Fibroblast of lung (primary cell): ENCODE results near the gene EML1. TPM values are rescaled to one million over a fixed set of nuclear protein-coding genes. Genes with fewer than 3 reads are reported as not detected.
A peak's percentile ranks its signal among the peaks of the same experiment; 100 is the strongest.

Source experiments
- DNase-seq, 2 donors: peaks; one replicate each; pipeline versions ENCODE4 v3.0.0 to v3.0.0-alpha.2; 2010; ENCODE audit warnings: low read depth in 2 of 2
- H2AFZ ChIP-seq: 2 replicates; pipeline ENCODE4 v1.5.1; 2012; ENCODE audit warnings: low read length, control low read depth, inconsistent platforms
- H3K27ac ChIP-seq: 2 replicates; pipeline ENCODE4 v1.5.1; 2011; ENCODE audit warnings: low read length, control low read depth; ENCODE audit not compliant: insufficient read depth
- H3K27me3 ChIP-seq: 2 replicates; pipeline ENCODE4 v1.5.1; 2011; ENCODE audit warnings: mild to moderate bottlenecking, low read length; ENCODE audit not compliant: control insufficient read depth, insufficient read depth
- H3K36me3 ChIP-seq: 2 replicates; pipeline ENCODE4 v1.5.1; 2011; ENCODE audit warnings: low read length; ENCODE audit not compliant: control insufficient read depth, insufficient read depth
- H3K4me1 ChIP-seq: 2 replicates; pipeline ENCODE4 v1.5.1; 2011; ENCODE audit warnings: low read length; ENCODE audit not compliant: control insufficient read depth, insufficient read depth; ENCODE audit errors: extremely low read depth
- H3K4me2 ChIP-seq: 2 replicates; pipeline ENCODE4 v1.5.1; 2011; ENCODE audit warnings: low read length, control low read depth; ENCODE audit not compliant: insufficient read depth; ENCODE audit errors: extremely low read depth
- H3K4me3 ChIP-seq, 4 experiments: fragments of 200-600 bp in 1 of 4; sonication (generic) in 1 of 4; replicated peaks in 1 of 4; 2 replicates each; pipeline ENCODE4 v1.5.1; 2011 to 2016; ENCODE audit warnings: low read length in 4 of 4, low read depth in 3 of 4, mild to moderate bottlenecking in 3 of 4, control low read depth in 2 of 4, inconsistent platforms in 1 of 4, mixed read lengths in 1 of 4; ENCODE audit not compliant: insufficient read depth in 1 of 4; ENCODE audit errors: control extremely low read depth in 1 of 4
- H3K79me2 ChIP-seq: 2 replicates; pipeline ENCODE4 v1.5.1; 2012; ENCODE audit warnings: mild to moderate bottlenecking, low read length, inconsistent platforms; ENCODE audit not compliant: control insufficient read depth, insufficient read depth
- H3K9ac ChIP-seq: 2 replicates; pipeline ENCODE4 v1.5.1; 2011; ENCODE audit warnings: mild to moderate bottlenecking, low read length, control low read depth; ENCODE audit not compliant: insufficient read depth
- H3K9me3 ChIP-seq: 2 replicates; pipeline ENCODE4 v1.5.1; 2012; ENCODE audit warnings: low read depth, low read length; ENCODE audit not compliant: control insufficient read depth, insufficient read depth
- H4K20me1 ChIP-seq: 2 replicates; pipeline ENCODE4 v1.5.1; 2011; ENCODE audit warnings: low read length; ENCODE audit not compliant: control insufficient read depth, insufficient read depth; ENCODE audit errors: extremely low read depth
- EZH2 ChIP-seq: IDR thresholded peaks from 2 replicates; pipeline ENCODE4 v1.5.1; 2012; ENCODE audit warnings: low read length, control low read depth, mild to moderate bottlenecking; ENCODE audit errors: missing control alignments
- polyA plus RNA-seq, 2 donors: library from polyadenylated mRNA; depleted of rRNA in 1 of 2; stranded (reverse) in 1 of 2; unstranded in 1 of 2; fragments of >200 nt; gene quantifications; 2 replicates each; pipeline ENCODE4 v1.2.1, GENCODE V29; 2011 to 2012; ENCODE audit warnings: missing spikeins in 1 of 2
- total RNA-seq: library from RNA; depleted of rRNA; stranded (reverse); fragments of >200 nt; gene quantifications from 2 replicates; pipeline ENCODE4 v1.2.1, GENCODE V29; 2014
- TF ChIP-seq, protein P1 (sequence below), 2 donors: IDR thresholded peaks in 1 of 2; conservative IDR thresholded peaks in 1 of 2; 1 replicate in 1 of 2; 2 replicates in 1 of 2; pipeline ENCODE4 v1.5.1; 2011 to 2012; ENCODE audit warnings: low read length in 2 of 2, control low read depth in 1 of 2, inconsistent platforms in 1 of 2, low read depth in 1 of 2, mild to moderate bottlenecking in 1 of 2

The EML1 gene
- total and polyA plus RNA-seq, 2 donors (not counting 1 experiment from before 2014, with no cell fraction given) = 22.4 to 74.5 TPM

DNA sequence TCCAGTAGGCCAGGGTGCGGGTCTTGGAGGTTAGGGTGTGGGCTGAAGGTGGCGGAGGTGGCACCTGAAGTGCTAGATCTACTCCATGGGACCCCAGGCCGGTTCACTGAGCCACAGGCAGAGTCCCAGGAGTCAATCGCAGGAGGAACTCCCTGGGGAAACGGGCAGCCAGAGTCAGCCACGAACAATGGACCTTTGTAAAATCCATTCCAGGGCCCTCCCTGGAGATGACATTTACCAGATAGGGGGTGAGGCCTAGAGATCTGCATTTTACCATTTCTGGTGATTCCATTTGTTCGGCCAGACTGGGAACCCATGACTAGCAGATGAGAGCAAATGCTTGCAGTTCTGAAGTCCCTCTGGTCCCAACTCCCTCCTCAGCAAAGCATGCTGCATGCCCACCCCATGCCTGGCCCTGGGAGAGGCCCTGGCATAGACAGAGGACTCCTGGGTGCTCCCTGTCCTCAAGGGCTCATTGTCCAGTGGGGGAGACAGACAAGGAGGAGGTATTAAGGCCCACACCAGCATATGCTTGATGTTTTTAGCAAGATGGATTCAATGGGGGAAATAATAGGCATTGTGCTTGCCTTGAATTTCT, 115.5 kb downstream of the EML1 start:
- no peaks in the 10 kb centered on the region for H3K27me3 ChIP-seq
- H3K9me3 ChIP-seq = no peaks in the 10 kb centered on the region
- no peaks in the 10 kb centered on the region for H4K20me1 ChIP-seq
- no peak overlapping the region for H3K4me2 ChIP-seq
- TF ChIP-seq, protein P1, sequence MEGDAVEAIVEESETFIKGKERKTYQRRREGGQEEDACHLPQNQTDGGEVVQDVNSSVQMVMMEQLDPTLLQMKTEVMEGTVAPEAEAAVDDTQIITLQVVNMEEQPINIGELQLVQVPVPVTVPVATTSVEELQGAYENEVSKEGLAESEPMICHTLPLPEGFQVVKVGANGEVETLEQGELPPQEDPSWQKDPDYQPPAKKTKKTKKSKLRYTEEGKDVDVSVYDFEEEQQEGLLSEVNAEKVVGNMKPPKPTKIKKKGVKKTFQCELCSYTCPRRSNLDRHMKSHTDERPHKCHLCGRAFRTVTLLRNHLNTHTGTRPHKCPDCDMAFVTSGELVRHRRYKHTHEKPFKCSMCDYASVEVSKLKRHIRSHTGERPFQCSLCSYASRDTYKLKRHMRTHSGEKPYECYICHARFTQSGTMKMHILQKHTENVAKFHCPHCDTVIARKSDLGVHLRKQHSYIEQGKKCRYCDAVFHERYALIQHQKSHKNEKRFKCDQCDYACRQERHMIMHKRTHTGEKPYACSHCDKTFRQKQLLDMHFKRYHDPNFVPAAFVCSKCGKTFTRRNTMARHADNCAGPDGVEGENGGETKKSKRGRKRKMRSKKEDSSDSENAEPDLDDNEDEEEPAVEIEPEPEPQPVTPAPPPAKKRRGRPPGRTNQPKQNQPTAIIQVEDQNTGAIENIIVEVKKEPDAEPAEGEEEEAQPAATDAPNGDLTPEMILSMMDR (conservative IDR thresholded peaks at IDR 0.05 in 1 of 2, IDR thresholded peaks at IDR 0.05 in 1 of 2; ENCODE audit: low read depth in 1 of 2, low read length in 2 of 2) = no peak
- TF ChIP-seq EZH2 = no peak
- H3K27ac ChIP-seq = no peak overlapping the region
- H3K79me2 ChIP-seq = no peaks in the 10 kb centered on the region
- H3K9ac ChIP-seq = no peak overlapping the region
- H3K36me3 ChIP-seq = no peaks in the 10 kb centered on the region
- no peak overlapping the region for H2AFZ ChIP-seq
- DNase-seq = no peak
- peaks cover 4% of the 10 kb centered on the region for H3K4me1 ChIP-seq
- H3K4me3 ChIP-seq = no peak overlapping the region

- no peak overlapping the region for H3K4me2 ChIP-seq
- no peak overlapping the region for H3K4me3 ChIP-seq
- no peak overlapping the region for H2AFZ ChIP-seq
- no peak for TF ChIP-seq EZH2
- TF ChIP-seq, protein P1 (conservative IDR thresholded peaks at IDR 0.05 in 1 of 2, IDR thresholded peaks at IDR 0.05 in 1 of 2; ENCODE audit: low read depth in 1 of 2, low read length in 2 of 2) = no peak
- H4K20me1 ChIP-seq = no peaks in the 10 kb centered on the region
- DNase-seq = peak in 1 of 2 donors; percentile 16
- H3K4me1 ChIP-seq = peaks cover 4% of the 10 kb centered on the region
- H3K36me3 ChIP-seq = no peaks in the 10 kb centered on the region
- no peaks in the 10 kb centered on the region for H3K79me2 ChIP-seq
- H3K9me3 ChIP-seq = no peaks in the 10 kb centered on the region
- H3K9ac ChIP-seq = no peak overlapping the region
- H3K27ac ChIP-seq = no peak overlapping the region
- no peaks in the 10 kb centered on the region for H3K27me3 ChIP-seq
These were observed 116.4 kb downstream of the EML1 start for GRCh38 chr14:99909513-99910064.

GRCh38 chr14:99910337-99911309, 117.4 kb downstream of the EML1 start:
- Histone ChIP-seq H4K20me1 (no peaks in the 10 kb centered on the region), H3K27ac (peak overlapping the region; percentile 8), H3K4me2 (no peak overlapping the region), H3K79me2 (no peaks in the 10 kb centered on the region), H3K9me3 (no peaks in the 10 kb centered on the region), H3K4me3 (no peak overlapping the region), H3K4me1 (peaks cover 4% of the 10 kb centered on the region), H3K9ac (no peak overlapping the region), H2AFZ (no peak overlapping the region), H3K36me3 (no peaks in the 10 kb centered on the region), H3K27me3 (no peaks in the 10 kb centered on the region)
- DNase-seq = peak; percentile 74 to 94
- TF ChIP-seq EZH2 = no peak
- TF ChIP-seq, protein P1 (conservative IDR thresholded peaks at IDR 0.05 in 1 of 2, IDR thresholded peaks at IDR 0.05 in 1 of 2; ENCODE audit: low read depth in 1 of 2, low read length in 2 of 2) = no peak
